Body of pancreas (tissue), 4 donors: Measurements from ENCODE around the gene HGFAC. TPM values are rescaled to one million over a fixed set of nuclear protein-coding genes. Genes with fewer than 3 reads are reported as not detected.

Experiments used
- ATAC-seq: fragments of 150-250 bp; one replicate; pipeline ENCODE4 v1.9.1; 2016
- DNase-seq, 4 donors: peaks; one replicate each; pipeline ENCODE4 v3.0.0-alpha.2; 2019
- H3K27ac ChIP-seq, 4 donors: fragments of 200-600 bp; sonication (generic); 1 replicate in 3 of 4; 2 replicates in 1 of 4; pipeline versions ENCODE4 v1.5.1 to v1.6.1; 2016 to 2019; ENCODE audit warnings: mild to moderate bottlenecking in 1 of 4, mixed read lengths in 1 of 4, moderate library complexity in 1 of 4
- H3K27me3 ChIP-seq, 2 donors: fragments of 200-600 bp; sonication (generic); one replicate each; pipeline ENCODE4 v1.6.0; 2016; ENCODE audit warnings: mild to moderate bottlenecking in 1 of 2
- H3K36me3 ChIP-seq, 2 donors: fragments of 200-600 bp; sonication (generic); replicated peaks in 1 of 2; 2 replicates each; pipeline ENCODE4 v1.5.1; 2016; ENCODE audit warnings: low read depth in 2 of 2; ENCODE audit not compliant: insufficient read depth in 1 of 2
- H3K4me1 ChIP-seq: fragments of 200-600 bp; sonication (generic); one replicate; pipeline ENCODE4 v1.6.0; 2016
- H3K4me3 ChIP-seq, 2 donors: fragments of 200-600 bp; sonication (generic); 1 replicate in 1 of 2; 2 replicates in 1 of 2; pipeline ENCODE4 v1.5.1; 2016 to 2019
- H3K9me3 ChIP-seq, 3 donors: fragments of 200-600 bp; sonication (generic); 1 replicate in 2 of 3; 2 replicates in 1 of 3; pipeline ENCODE4 v1.5.1; 2016
- CTCF ChIP-seq, 7 experiments: fragments of 450-650 bp in 4 of 7; fragments of 200-600 bp in 3 of 7; sonication (generic) in 3 of 7; IDR thresholded peaks; one replicate each; pipeline ENCODE4 v1.5.1; 2016 to 2019; ENCODE audit warnings: antibody characterized with exemption in 7 of 7
- POLR2A ChIP-seq, 3 donors: fragments of 450-650 bp; IDR thresholded peaks; one replicate each; pipeline ENCODE4 v1.6.1; 2016; ENCODE audit warnings: antibody characterized with exemption in 3 of 3, mild to moderate bottlenecking in 2 of 3
- WGBS, 2 donors: methylation state at CpG; one replicate each; pipeline ENCODE4 v1.1.5; 2017; 5-methylcytosine and 5-hydroxymethylcytosine counted together
- intact Hi-C: fragments of 100-400 bp; cut with DNase I; formaldehyde crosslinking; loops from one replicate; pipeline ENCODE4 v1.15.1; 2023
- total RNA-seq, 2 donors: library from RNA; depleted of rRNA; stranded (reverse); fragments of >200 nt; gene quantifications; one replicate each; pipeline ENCODE4 v1.1.0, GENCODE V29; 2016

Gene HGFAC
- total RNA-seq, 2 donors from 2014 or later: 0.78 TPM; not detected in 1

- no peaks in the 10 kb centered on the region for H3K36me3 ChIP-seq
- no peak overlapping the region for H3K4me3 ChIP-seq
- no peaks in the 10 kb centered on the region for H3K27me3 ChIP-seq
- H3K27ac ChIP-seq: no peak overlapping the region
- no peak for ATAC-seq
- DNase-seq: no peak
- intact Hi-C loops: no loop called here
- TF ChIP-seq POLR2A (IDR thresholded peaks at IDR 0.05) (no peak), CTCF (IDR thresholded peaks at IDR 0.05) (no peak)
- 71 to 90% methylated on average over 2 to 6 of the region's 6 CpGs for WGBS, 2 donors
- no peaks in the 10 kb centered on the region for H3K4me1 ChIP-seq
- no peaks in the 10 kb centered on the region for H3K9me3 ChIP-seq
Observed at GRCh38 chr4:3497095-3497494, 55.3 kb downstream of the HGFAC start.

GRCh38 chr4:3497523-3498389 lies 56.0 kb downstream of the HGFAC start:
- Histone ChIP-seq H3K9me3 (no peaks in the 10 kb centered on the region), H3K27me3 (no peaks in the 10 kb centered on the region), H3K27ac (no peak overlapping the region), H3K36me3 (no peaks in the 10 kb centered on the region), H3K4me3 (no peak overlapping the region), H3K4me1 (no peaks in the 10 kb centered on the region)
- intact Hi-C loops: no loop called here
- TF ChIP-seq POLR2A (IDR thresholded peaks at IDR 0.05) (no peak), CTCF (IDR thresholded peaks at IDR 0.05) (no peak)
- DNase-seq: no peak
- no peak for ATAC-seq
- WGBS, 2 donors: 85 to 93% methylated on average over 23 to 24 of the region's 24 CpGs

- no peak for TF ChIP-seq CTCF (IDR thresholded peaks at IDR 0.05)
- no peak for TF ChIP-seq POLR2A (IDR thresholded peaks at IDR 0.05)
- ATAC-seq (no peak), DNase-seq (no peak)
- H3K36me3 ChIP-seq: no peaks in the 10 kb centered on the region
- H3K4me3 ChIP-seq: no peak overlapping the region
- 84 to 87% methylated on average over 11 of the region's 11 CpGs for WGBS, 2 donors
- intact Hi-C loops: no loop called here
- H3K27me3 ChIP-seq: no peaks in the 10 kb centered on the region
- no peaks in the 10 kb centered on the region for H3K4me1 ChIP-seq
- H3K27ac ChIP-seq: no peak overlapping the region
- no peaks in the 10 kb centered on the region for H3K9me3 ChIP-seq
Observed at GRCh38 chr4:3498407-3498806, 56.6 kb downstream of the HGFAC start.

Other genes with a start within 250 kb of the HGFAC start
- 1 to 10 TPM; 2.6 to 3.6 TPM for gene MSANTD1, start 192.8 kb upstream of the HGFAC start, total RNA-seq
- gene RGS12, start 148.9 kb upstream of the HGFAC start, total RNA-seq: 10 to 100 TPM in 1 of 2 donors, 1 to 10 TPM in 1; 9.1 to 12.5 TPM
- gene DOK7, start 21.3 kb downstream of the HGFAC start, total RNA-seq: 1 to 10 TPM; 6.3 to 7.0 TPM
- 10 to 100 TPM; 82.5 to 93.9 TPM for gene LRPAP1, start 90.5 kb downstream of the HGFAC start, total RNA-seq